Measurements from ENCODE around the gene SARM1.
A peak's percentile ranks its signal among the peaks of the same experiment; 100 is the strongest.
"Not testable (repeated sequence)": the region's sequence is repeated elsewhere in the genome, so short reads cannot be mapped to it uniquely, and the experiment has no call there.

SARM1 gene

GRCh38 chr17:28334666-28335200 lies 36.8 kb upstream of the SARM1 start:
- Histone ChIP-seq H3K4me3 (ENCODE audit: low read length) (peak overlapping the region; percentile 64), H3K9me3 (ENCODE audit: low read length) (no peaks in the 10 kb centered on the region), H2AFZ (ENCODE audit: low read depth, low read length) (peak overlapping the region; percentile 56), H3K36me3 (ENCODE audit: insufficient read depth, low read length) (peaks cover 20% of the 10 kb centered on the region), H3K4me1 (ENCODE audit: insufficient read depth, low read length) (peaks cover 18% of the 10 kb centered on the region), H3K27me3 (ENCODE audit: insufficient read depth, low read length) (no peaks in the 10 kb centered on the region)

GRCh38 chr17:28335201-28335958 lies 36.1 kb upstream of the SARM1 start, which contains the start of the genes IFT20 and TNFAIP1:
Gene IFT20, minus strand, starts transcription at chr17:28335472. Its CDS starts 3,487 bp downstream, at chr17:28331985.
Gene TNFAIP1, plus strand, starts transcription at chr17:28335761. Its CDS starts 3,761 bp downstream, at chr17:28339522.
- Histone ChIP-seq H3K4me3 (ENCODE audit: low read length) (peak within 1 kb of the TSS; percentile 64), H3K4me1 (ENCODE audit: insufficient read depth, low read length) (peaks cover 18% of the 10 kb centered on the region), H3K9me3 (ENCODE audit: low read length) (no peaks in the 10 kb centered on the region), H3K36me3 (ENCODE audit: insufficient read depth, low read length) (peaks cover 25% of the 10 kb centered on the region), H3K27me3 (ENCODE audit: insufficient read depth, low read length) (no peaks in the 10 kb centered on the region), H2AFZ (ENCODE audit: low read depth, low read length) (peak within 1 kb of the TSS; percentile 56)

- H3K4me3 ChIP-seq (ENCODE audit: low read length) = peak overlapping the region; percentile 64
- H3K36me3 ChIP-seq (ENCODE audit: insufficient read depth, low read length) = peaks cover 26% of the 10 kb centered on the region
- H2AFZ ChIP-seq (ENCODE audit: low read depth, low read length) = peak overlapping the region; percentile 21
- H3K9me3 ChIP-seq (ENCODE audit: low read length) = no peaks in the 10 kb centered on the region
- H3K27me3 ChIP-seq (ENCODE audit: insufficient read depth, low read length) = no peaks in the 10 kb centered on the region
- peaks cover 18% of the 10 kb centered on the region for H3K4me1 ChIP-seq (ENCODE audit: insufficient read depth, low read length)
Observed at GRCh38 chr17:28335959-28336871, 35.3 kb upstream of the SARM1 start.

- no peak overlapping the region for H3K4me3 ChIP-seq (ENCODE audit: low read length)
- peaks cover 18% of the 10 kb centered on the region for H3K4me1 ChIP-seq (ENCODE audit: insufficient read depth, low read length)
- peaks cover 37% of the 10 kb centered on the region for H3K36me3 ChIP-seq (ENCODE audit: insufficient read depth, low read length)
Observed at GRCh38 chr17:28338056-28338768, 33.3 kb upstream of the SARM1 start.

GRCh38 chr17:28338769-28339212 lies 32.7 kb upstream of the SARM1 start:
- H3K27me3 ChIP-seq (ENCODE audit: insufficient read depth, low read length); H3K9me3 ChIP-seq (ENCODE audit: low read length); H3K4me3 ChIP-seq (ENCODE audit: low read length); H2AFZ ChIP-seq (ENCODE audit: low read depth, low read length): not testable (repeated sequence)
- H3K36me3 ChIP-seq (ENCODE audit: insufficient read depth, low read length) = peaks cover 43% of the 10 kb centered on the region
- peaks cover 18% of the 10 kb centered on the region for H3K4me1 ChIP-seq (ENCODE audit: insufficient read depth, low read length)

More at GRCh38 chr17:28338056-28338768, 33.3 kb upstream of the SARM1 start:
- Histone ChIP-seq H3K9me3 (ENCODE audit: low read length) (no peaks in the 10 kb centered on the region), H2AFZ (ENCODE audit: low read depth, low read length) (no peak overlapping the region), H3K27me3 (ENCODE audit: insufficient read depth, low read length) (no peaks in the 10 kb centered on the region)

- Histone ChIP-seq H3K4me1 (ENCODE audit: insufficient read depth, low read length) (peaks cover 11% of the 10 kb centered on the region), H2AFZ (ENCODE audit: low read depth, low read length) (no peak overlapping the region), H3K36me3 (ENCODE audit: insufficient read depth, low read length) (peaks cover 49% of the 10 kb centered on the region), H3K27me3 (ENCODE audit: insufficient read depth, low read length) (no peaks in the 10 kb centered on the region), H3K4me3 (ENCODE audit: low read length) (no peak overlapping the region), H3K9me3 (ENCODE audit: low read length) (no peaks in the 10 kb centered on the region)
Observed at GRCh38 chr17:28339431-28339830, 32.1 kb upstream of the SARM1 start.

- peaks cover 8% of the 10 kb centered on the region for H3K4me1 ChIP-seq (ENCODE audit: insufficient read depth, low read length)
- H3K36me3 ChIP-seq (ENCODE audit: insufficient read depth, low read length) = peaks cover 56% of the 10 kb centered on the region
- H3K9me3 ChIP-seq (ENCODE audit: low read length) = no peaks in the 10 kb centered on the region
- no peaks in the 10 kb centered on the region for H3K27me3 ChIP-seq (ENCODE audit: insufficient read depth, low read length)
- no peak overlapping the region for H3K4me3 ChIP-seq (ENCODE audit: low read length)
- no peak overlapping the region for H2AFZ ChIP-seq (ENCODE audit: low read depth, low read length)
Observed at GRCh38 chr17:28340374-28340773, 31.1 kb upstream of the SARM1 start.

GRCh38 chr17:28341516-28341915 lies 30.0 kb upstream of the SARM1 start:
- Histone ChIP-seq H2AFZ (ENCODE audit: low read depth, low read length) (no peak overlapping the region), H3K27me3 (ENCODE audit: insufficient read depth, low read length) (no peaks in the 10 kb centered on the region), H3K4me3 (ENCODE audit: low read length) (no peak overlapping the region), H3K9me3 (ENCODE audit: low read length) (no peaks in the 10 kb centered on the region), H3K4me1 (ENCODE audit: insufficient read depth, low read length) (peaks cover 18% of the 10 kb centered on the region), H3K36me3 (ENCODE audit: insufficient read depth, low read length) (peaks cover 65% of the 10 kb centered on the region)

- Histone ChIP-seq H3K9me3 (ENCODE audit: low read length) (no peaks in the 10 kb centered on the region), H3K4me3 (ENCODE audit: low read length) (no peak overlapping the region), H3K4me1 (ENCODE audit: insufficient read depth, low read length) (peaks cover 21% of the 10 kb centered on the region), H2AFZ (ENCODE audit: low read depth, low read length) (no peak overlapping the region), H3K27me3 (ENCODE audit: insufficient read depth, low read length) (no peaks in the 10 kb centered on the region), H3K36me3 (ENCODE audit: insufficient read depth, low read length) (peaks cover 73% of the 10 kb centered on the region)
Observed at GRCh38 chr17:28342313-28342712, 29.2 kb upstream of the SARM1 start.

- Histone ChIP-seq H2AFZ (ENCODE audit: low read depth, low read length) (no peak overlapping the region), H3K27me3 (ENCODE audit: insufficient read depth, low read length) (no peaks in the 10 kb centered on the region), H3K36me3 (ENCODE audit: insufficient read depth, low read length) (peaks cover 84% of the 10 kb centered on the region), H3K9me3 (ENCODE audit: low read length) (no peaks in the 10 kb centered on the region), H3K4me3 (ENCODE audit: low read length) (no peak overlapping the region), H3K4me1 (ENCODE audit: insufficient read depth, low read length) (peaks cover 25% of the 10 kb centered on the region)
Observed at GRCh38 chr17:28343491-28343932, 28.0 kb upstream of the SARM1 start.

GRCh38 chr17:28344011-28344410 lies 27.5 kb upstream of the SARM1 start:
- no peak overlapping the region for H2AFZ ChIP-seq (ENCODE audit: low read depth, low read length)
- no peaks in the 10 kb centered on the region for H3K27me3 ChIP-seq (ENCODE audit: insufficient read depth, low read length)
- no peaks in the 10 kb centered on the region for H3K9me3 ChIP-seq (ENCODE audit: low read length)
- no peak overlapping the region for H3K4me3 ChIP-seq (ENCODE audit: low read length)
- H3K36me3 ChIP-seq (ENCODE audit: insufficient read depth, low read length) = peaks cover 89% of the 10 kb centered on the region
- peaks cover 25% of the 10 kb centered on the region for H3K4me1 ChIP-seq (ENCODE audit: insufficient read depth, low read length)

GRCh38 chr17:28344435-28344901 lies 27.0 kb upstream of the SARM1 start:
- no peak overlapping the region for H2AFZ ChIP-seq (ENCODE audit: low read depth, low read length)
- no peak overlapping the region for H3K4me3 ChIP-seq (ENCODE audit: low read length)
- no peaks in the 10 kb centered on the region for H3K27me3 ChIP-seq (ENCODE audit: insufficient read depth, low read length)
- peaks cover 25% of the 10 kb centered on the region for H3K4me1 ChIP-seq (ENCODE audit: insufficient read depth, low read length)
- no peaks in the 10 kb centered on the region for H3K9me3 ChIP-seq (ENCODE audit: low read length)
- H3K36me3 ChIP-seq (ENCODE audit: insufficient read depth, low read length) = peaks cover 87% of the 10 kb centered on the region
